NCI-H1436 treated with DMSO at 0.1 percent for 48 hours (cell line): ENCODE measurements around the gene UPF1.

Source experiments
- DNase-seq: peaks from one replicate; lab custom pipeline; 2025; lab: John Stamatoyannopoulos, UW

The UPF1 gene

DNA sequence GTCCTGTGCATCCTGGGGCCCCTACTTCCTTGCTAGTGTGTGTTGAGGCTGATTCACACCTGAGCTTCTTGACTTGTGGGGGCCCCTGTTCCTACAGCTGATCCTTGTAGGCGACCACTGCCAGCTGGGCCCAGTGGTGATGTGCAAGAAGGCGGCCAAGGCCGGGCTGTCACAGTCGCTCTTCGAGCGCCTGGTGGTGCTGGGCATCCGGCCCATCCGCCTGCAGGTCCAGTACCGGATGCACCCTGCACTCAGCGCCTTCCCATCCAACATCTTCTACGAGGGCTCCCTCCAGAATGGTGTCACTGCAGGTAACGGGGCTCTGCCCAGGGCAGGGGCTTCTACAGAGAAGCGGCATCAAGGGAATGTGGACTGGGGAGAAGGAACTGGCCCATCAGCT is 25.5 kb downstream of the UPF1 start:
- DNase-seq = no peak

DNA sequence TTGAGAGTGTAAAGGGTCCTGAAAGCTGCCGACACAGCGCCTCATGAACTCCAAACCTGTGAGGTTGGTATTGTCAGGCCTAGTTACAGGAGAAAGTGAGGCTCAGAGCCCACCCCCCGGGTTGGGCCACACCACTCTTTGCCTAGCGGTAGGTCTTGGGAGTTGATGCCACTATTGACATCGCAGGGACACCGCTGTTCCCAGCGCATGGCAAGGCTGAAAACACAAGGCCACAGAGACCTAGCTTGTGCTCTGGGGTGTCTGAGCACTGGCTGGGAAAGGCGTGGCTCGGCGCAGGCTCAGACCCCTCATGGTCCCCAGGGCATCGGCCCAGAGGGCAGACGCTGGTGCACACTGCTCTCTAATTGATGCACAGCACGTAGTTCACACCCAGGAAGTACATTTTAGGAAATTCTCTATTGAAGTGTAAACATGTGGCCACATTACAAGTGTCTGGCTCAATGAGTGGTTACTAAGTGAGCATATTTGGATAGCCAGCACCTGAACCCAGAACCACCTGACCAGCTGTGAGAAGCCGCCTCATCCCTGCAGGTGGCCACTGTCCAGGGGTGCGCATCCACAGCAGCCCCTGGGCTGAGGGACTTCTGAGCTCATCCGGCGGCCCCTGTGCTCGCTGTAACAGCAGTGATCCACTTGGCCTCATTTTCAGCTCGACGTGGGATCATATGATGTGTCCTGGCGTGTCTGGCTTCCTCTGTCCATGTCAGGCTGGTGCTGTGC is 27.3 kb downstream of the UPF1 start:
- no peak for DNase-seq

DNA sequence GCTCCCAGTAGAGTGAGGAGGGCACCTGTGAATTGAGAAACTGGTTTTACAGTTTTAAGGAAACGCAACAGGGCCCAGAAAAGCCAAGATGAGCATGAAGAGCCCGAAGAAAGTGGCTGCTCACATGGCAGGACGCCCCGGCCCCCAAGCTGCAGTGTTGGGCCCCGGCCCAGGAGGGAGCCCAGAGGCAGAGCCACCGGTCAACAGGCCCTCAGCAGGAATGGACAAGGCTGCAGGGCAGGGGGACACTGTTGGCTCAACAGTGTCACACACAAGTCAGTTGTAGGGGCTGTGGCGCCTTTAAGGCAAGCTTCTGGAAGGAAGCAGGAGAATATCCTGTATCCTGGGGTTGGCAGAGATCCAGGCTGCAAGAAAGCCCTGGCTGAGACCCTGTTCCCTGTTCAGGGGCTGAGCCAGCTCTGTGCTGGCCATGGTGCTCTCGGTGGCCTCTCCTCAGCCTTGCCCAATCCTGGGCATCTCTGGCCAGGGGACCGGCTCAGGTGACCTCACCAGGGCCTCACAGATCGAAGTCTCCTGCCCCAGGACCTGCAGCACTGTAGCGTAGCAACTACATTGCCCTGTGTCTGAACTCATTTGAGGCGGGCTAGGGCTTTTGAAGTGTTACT is 28.0 kb downstream of the UPF1 start:
- DNase-seq = no peak

DNA sequence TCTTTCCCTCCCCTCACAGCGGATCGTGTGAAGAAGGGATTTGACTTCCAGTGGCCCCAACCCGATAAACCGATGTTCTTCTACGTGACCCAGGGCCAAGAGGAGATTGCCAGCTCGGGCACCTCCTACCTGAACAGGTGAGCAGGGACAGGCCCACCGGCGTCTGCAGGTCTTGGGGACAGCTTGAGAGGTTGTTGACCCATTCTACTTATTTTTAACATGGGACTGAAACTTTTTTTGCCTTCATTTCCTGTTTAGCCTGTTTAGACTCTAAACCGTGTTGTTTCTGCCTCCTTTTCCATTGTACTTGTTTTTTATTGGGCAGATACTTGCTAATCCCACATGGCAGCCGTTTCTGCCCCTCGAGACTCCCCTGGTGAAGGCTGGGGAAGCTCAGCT is 28.5 kb downstream of the UPF1 start:
- no peak for DNase-seq

DNA sequence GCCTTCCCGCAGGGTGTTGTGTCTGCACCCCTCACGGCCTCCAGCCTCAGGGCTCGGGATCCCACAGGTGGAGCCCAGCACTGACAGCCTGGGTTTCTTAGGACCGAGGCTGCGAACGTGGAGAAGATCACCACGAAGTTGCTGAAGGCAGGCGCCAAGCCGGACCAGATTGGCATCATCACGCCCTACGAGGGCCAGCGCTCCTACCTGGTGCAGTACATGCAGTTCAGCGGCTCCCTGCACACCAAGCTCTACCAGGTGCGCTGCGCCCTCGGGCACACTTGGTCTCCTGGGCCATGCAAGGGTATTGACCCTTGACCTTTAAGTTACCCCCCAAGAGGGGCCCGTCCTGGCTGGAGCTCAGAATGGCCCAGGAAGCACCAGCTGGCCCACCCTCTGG is 29.0 kb downstream of the UPF1 start:
- DNase-seq = no peak

DNA sequence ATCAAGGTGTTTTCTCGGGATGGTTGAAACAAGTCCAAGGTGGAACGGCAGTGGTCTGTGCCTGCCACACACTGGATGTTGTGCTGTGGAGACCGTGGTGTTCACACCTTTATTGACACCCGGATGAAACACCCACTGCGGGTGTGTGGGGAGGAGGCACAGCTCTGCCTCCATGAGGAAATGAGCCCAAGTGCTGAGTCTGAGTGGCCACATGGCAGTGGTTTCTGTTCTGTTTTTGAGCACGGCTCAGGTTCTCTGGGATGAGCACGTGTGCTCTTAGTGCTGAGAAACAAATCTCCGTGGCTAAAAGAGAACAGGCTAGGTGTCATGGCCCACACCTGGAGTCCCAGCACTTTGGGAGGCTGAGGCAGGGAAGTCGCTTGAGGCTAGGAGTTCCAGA is 29.5 kb downstream of the UPF1 start:
- DNase-seq = no peak

DNA sequence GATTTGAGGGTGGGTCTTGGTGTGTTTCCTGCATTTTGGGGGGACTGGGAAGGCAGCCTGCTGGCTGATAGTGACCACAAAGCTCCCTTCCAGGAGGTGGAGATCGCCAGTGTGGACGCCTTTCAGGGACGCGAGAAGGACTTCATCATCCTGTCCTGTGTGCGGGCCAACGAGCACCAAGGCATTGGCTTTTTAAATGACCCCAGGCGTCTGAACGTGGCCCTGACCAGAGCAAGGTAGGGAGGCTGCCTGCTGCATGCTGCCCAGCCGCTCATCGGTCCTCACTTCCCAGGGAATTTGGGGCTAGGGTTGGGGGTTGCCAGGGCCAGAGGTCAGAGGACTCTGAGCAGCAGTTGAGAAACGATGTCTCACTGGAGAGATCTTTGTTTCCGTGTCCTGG is 30.2 kb downstream of the UPF1 start:
- DNase-seq = no peak

DNA sequence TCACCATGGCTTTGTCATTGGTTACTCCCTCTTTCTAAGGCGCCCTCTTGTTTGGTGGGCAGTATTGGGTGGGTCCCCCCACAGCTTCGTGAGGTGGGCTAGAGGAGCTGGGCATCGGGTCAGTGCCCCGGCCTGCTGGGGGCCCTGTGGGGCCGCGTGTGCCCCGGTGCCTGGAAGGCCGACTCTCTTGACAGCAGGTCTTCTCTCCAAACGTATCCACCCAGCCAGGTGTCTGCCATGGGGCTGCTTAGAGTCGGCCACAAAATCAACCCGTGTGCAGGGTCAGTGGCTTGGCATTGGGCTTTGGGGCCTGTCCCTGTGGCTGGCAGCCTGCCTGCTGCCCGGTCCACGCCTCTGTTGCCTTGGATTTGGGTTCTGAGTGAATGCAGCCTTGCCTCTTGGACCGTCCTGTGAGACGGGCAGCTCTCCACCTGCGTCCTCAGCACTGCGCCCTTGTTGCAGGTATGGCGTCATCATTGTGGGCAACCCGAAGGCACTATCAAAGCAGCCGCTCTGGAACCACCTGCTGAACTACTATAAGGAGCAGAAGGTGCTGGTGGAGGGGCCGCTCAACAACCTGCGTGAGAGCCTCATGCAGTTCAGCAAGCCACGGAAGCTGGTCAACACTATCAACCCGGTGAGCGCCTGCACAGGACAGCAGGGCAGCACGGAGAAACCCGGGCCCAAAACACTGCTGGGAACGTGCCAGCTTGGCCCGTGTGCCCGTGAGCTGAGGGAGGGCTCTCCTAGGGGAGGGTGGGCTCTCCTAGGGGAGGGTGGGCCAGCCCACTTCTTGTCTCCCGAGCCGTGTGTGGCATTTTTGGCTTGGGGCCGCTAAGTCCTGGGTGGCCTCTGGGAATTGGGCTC is 31.4 kb downstream of the UPF1 start:
- DNase-seq = no peak

DNA sequence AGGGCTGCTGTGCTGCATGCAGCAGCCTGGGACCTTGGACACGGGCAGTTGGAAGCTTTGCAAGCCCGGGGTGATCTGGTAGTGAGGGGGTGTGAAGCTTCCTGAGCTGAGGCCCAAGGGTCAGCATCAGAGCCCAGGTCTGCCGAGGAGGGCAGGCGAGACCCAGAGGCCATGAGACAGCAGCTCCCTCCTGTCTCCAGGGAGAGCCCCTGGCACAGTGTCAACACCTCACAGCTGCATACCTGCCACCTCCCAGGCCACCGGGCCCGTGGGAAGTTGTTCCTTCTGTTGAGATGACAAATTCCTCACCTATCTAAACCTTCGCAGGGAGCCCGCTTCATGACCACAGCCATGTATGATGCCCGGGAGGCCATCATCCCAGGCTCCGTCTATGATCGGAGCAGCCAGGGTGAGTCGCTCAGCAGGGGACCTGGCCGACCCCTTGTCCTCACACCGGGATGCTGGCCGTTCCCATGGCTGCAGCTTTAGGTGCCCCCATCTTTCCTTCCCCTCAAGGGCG is 32.1 kb downstream of the UPF1 start:
- no peak for DNase-seq

DNA sequence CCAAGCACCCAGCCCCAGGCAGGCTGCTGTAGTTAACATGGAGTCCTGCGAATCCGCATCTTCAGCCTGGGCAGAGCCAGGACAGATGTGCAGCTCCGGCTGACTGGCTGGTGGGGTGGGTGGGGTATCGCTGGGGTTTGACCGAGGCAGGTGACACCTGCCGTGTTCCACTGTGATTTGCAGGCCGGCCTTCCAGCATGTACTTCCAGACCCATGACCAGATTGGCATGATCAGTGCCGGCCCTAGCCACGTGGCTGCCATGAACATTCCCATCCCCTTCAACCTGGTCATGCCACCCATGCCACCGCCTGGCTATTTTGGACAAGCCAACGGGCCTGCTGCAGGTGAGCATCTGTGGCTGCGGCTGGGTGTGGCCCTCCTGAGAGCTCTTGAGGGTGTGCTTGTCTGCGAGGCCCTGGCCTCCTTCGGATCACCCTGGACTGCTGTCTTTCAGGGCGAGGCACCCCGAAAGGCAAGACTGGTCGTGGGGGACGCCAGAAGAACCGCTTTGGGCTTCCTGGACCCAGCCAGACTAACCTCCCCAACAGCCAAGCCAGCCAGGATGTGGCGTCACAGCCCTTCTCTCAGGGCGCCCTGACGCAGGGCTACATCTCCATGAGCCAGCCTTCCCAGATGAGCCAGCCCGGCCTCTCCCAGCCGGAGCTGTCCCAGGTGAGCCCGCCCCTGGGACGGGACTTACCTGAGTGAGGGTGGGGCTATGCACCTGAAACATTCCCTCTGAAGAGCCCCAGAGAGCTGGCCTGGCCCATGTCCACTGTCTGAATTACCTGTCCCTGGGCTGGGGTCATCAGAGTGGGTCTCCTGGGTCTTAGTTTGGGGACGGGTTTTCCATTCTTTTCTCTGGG is 33.6 kb downstream of the UPF1 start:
- DNase-seq = no peak

DNA sequence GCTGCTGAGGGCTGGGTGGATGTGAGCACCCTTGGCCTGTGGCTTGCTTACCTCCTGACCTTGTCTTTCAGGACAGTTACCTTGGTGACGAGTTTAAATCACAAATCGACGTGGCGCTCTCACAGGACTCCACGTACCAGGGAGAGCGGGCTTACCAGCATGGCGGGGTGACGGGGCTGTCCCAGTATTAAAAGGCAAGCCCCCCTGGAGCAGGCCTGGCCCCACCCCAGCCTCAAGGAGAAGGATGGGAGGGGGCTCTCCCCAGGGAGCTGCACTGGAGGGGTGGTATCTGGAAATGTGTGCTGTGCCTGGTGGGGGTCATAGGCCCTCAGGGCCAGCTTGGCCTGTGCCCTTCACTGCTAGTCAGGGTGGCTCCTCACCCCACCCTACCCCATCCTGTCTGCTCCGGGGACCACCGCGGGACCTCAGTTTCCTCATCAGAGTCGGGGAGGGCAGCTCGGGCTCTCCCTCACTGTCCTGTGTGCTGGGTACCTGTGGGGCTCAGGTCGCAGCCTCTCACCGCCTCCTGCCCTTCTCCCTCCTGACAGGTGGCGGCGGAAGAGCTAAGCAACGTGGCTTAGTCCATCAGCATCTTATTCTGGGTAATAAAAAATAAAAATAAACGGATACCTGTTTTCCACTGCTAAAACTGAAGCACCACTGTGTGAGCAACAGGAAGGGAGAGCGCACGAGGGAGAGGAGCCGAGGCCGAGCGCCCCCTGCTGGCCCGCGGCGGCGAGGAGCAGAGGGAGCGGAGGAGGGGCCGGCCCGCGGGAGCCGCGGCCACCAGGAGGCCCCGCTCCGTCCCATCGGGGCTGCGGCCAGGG is 34.4 kb downstream of the UPF1 start:
- DNase-seq = no peak

DNA sequence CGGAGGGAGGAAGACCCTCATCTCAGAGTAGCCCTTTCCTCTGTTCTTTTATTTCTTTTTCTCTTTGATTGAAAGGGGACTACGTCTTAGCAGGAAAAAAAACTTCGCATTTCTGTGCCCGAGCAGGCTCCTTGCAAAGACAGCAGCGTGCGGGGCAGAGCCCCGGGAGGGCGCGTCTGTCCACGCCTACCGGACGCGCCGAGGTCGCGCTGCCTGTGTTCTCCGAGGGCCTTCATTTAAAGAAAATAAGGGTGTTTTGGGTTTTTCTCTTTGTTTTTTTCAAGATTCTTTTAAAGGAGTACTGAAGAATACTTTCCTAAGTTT is 35.0 kb downstream of the UPF1 start:
- DNase-seq = no peak

DNA sequence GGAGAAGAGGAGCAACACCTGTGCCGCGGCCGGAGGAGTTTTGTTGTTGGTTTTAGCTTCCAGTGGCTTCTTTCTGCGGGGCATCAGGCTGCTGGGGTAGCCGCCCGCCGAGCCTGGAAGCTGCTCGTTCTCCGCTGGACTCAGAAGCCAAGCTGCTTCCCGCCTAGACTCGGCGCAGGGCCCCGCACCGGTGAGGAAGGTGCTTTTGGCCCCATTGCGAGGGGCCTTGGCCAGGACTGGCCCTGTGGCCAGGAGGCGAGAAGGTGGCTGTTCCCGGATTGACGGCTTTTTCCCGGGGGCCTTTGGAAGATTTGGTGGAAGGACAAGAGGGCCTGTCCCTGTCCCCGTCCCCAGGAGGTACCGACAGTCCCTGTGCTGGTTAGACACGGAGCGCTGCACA is 35.4 kb downstream of the UPF1 start:
- no peak for DNase-seq

DNA sequence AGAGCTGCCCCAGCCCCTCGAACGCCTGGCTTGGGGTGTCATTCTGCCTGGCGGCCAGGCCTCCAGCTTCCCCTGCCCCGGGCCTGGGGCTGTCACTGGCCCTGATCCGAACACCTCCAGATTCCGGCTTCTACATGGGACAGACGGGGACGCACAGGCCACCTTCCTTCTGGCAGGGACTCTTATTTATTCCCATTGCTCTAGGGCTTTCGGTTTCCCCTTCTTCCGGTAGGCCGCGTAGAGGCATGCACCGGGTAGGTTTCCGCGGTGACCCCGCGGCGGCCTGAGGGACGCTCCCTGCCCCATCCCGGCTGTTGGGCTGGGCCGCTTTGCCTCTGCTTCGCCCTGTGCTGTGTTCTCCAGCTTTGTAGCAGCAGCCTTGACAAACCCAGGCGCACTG is 36.0 kb downstream of the UPF1 start:
- no peak for DNase-seq

DNA sequence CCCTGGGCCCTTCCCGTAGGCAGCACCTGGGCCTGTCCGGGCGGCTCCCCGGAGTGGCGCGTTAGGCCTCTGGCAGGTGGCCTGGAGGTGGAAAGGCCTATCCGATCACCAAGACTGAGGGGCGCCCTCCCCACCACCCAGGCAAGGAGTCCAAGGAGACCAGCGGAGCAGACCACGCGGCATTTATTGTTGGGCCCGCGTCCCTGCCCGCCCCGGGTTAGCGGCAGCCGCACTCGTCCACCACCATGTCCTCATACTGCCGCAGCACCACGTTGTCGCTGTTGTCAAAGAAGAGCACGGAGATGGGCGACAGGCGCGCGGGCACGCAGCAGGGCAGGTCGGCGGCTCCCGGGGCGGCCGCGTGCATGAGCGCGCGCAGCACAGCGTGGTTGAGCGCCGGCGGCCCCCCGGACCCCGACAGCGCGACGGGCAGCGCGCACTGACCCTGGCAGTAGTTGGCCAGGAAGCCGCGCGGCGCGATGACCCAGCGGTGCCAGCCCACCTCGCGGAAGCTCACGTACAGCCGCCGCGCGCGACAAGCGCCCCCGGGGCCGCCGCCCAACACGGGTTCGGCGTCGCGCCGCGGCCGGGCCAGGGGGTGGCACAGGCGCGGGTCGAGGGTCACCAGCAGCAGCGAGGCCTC is 36.7 kb downstream of the UPF1 start:
- DNase-seq = no peak

DNA sequence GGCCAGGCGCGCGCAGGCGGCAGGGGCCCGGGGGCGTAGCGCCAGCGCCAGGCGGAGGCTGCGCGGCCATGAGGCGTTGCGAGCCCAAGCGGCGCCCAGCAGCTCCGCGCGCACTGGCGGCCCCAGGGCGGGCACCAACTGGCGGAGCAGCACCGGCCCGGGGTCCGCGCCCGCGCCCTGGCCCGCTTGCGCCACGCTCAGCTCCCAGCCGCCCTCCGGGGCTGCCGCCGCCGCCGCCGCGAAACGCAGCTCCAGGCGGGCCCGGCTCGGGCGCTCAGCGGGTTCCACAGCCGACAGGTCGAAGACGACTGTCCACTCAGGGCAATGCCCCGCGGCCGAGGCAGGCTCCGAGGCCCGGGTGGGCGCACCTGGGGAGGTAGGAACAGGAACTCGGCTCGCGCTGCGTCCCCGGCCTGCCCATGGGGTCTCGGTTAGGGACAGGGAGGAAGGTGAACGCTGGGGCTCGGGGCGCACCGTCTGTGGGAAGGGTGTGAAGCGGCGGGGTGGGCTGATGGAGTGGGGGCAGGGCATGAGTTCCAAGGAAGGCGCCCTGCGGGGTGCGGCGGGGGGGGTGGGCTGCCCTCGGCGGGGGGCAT is 37.4 kb downstream of the UPF1 start:
- DNase-seq = no peak

DNA sequence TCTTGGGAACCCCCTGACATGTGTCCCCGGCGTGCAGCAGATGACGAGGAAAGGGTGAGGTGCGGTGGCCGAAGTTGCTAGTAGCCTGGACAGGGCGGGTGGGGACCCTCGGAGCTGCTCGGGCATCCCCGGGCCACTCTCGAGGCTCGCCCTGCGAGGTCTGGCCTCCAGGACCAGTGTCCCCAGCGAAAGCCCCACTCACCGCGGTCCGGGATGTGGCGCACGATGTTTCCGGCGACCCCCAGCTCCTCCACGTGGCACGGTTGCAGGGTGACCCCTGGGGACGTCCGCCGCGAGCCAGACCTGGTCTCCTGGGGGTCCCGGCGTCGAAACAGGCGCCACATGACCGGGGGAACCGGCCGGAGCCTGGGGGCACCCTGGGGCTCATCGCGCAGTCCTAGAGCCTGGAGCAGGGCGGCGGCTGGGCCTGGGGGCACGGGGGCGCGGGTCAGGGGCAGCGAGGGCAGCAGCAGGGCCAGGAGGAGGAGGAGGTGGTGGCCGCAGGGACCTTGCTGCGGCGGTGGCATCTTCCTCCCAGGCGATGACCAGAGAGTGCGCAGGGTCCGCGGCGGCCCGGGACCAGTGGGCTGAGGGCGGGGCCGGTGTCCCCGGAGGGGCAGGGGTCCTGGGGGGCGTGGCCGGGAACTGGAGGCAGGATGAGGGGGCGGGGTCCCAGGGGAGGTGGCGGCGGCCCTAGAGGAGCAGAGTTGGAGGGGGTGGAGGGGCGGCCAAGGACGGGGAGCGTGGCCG is 38.2 kb downstream of the UPF1 start:
- no peak for DNase-seq

DNA sequence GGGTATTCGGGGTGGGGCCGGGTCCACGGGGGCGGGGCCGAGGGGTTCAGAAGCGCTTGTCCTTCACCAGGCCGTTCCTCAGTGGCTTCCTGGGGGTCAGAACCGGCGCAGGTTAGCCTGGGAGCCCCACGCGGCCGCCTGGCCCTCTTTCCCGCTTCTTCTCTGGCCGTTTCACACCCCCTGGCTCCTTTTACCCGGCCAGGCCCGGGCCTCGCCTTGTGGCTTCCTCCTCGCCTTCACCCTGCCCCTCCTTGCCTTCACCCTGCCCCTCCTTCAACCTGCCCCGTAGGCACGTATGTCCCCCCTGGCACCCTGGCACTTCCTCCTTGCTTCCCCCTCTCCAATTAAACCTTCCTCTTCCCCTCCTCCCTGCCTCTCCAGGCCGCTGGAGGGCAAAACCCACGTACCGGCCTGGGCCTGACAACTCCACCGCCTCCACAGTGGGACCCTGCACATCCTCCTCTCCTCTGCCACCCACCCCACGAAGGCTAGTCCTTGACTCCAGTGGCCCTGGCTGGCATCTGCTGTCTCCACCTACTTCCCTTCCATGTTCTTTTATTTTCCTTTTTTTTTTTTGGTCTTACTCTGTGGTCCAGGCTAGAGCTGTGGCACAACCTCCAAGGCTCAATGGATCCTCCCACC is 38.9 kb downstream of the UPF1 start:
- no peak for DNase-seq

DNA sequence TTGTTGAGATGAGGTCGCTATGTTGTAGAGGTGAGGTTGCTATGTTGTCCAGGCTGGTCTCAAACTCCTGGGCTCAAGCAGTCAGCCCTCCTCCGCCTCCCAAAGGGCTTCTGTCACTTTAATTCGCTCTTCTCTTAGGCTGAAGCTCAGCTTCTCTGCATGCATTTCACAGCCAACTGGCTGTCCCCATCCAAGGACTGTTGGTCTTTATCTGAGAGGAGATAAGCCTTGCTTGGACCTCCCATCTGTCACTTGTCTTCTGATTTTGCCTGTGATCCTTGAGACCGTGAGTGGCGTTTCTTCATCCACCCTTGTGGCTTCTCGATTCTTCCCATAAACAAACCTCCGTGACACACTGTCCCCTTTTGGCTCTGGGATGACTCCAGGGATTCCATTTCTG is 39.8 kb downstream of the UPF1 start:
- DNase-seq = no peak
